Prostate gland (tissue), 2 donors: ENCODE results near the gene AMDHD1.

Experiments used
- CTCF ChIP-seq, 4 experiments: fragments of 200-600 bp in 2 of 4; fragments of 450-650 bp in 2 of 4; sonication (generic) in 2 of 4; IDR thresholded peaks; 1 replicate in 3 of 4; 2 replicates in 1 of 4; pipeline ENCODE4 v1.5.1; 2016 to 2019; ENCODE audit warnings: antibody characterized with exemption in 4 of 4, mild to moderate bottlenecking in 2 of 4, moderate library complexity in 2 of 4
- POLR2A ChIP-seq: fragments of 450-650 bp; IDR thresholded peaks from one replicate; pipeline ENCODE4 v1.6.1; 2016; ENCODE audit warnings: antibody characterized with exemption, mild to moderate bottlenecking
- POLR2AphosphoS5 ChIP-seq: sonication (generic); formaldehyde crosslinking; IDR thresholded peaks from one replicate; pipeline ENCODE4 v1.6.1; 2017; ENCODE audit warnings: antibody characterized with exemption

DNA sequence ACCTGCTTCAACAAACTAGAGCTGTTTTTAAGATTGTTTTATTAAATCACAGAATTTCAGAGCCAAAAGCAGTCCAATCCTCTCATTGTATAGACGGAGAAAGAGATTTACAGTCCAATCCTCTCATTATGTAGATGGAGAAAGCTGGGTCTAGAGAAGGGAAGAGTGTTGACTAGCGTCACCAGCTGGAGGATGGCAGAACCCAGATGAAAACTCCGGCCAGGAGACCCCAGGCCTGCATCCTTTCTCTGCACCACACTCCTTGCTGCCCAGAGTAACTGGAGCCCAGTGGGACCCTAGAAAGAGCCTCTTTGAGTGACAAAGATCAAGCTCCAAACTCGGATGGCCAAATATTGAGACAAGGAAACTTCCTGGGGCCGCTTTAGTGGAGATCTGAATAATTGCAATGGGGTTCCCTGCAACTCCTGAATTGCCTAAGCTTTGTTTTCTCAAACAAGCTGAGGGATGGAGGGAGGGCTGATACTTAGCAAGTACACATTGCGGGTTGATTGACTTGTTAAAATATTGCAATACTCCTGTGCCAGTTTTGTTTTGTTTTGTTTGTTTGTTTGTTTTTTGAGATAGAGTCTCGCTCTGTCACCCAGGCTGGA lies 12.5 kb downstream of the AMDHD1 start:
- no peak for TF ChIP-seq CTCF (IDR thresholded peaks at IDR 0.05)
- TF ChIP-seq POLR2AphosphoS5: no peak
- no peak for TF ChIP-seq POLR2A
